SK-N-SH (cell line): ENCODE results near the gene BMP7.

Experiments used
- CHD2 ChIP-seq: fragments of 150-350 bp; IDR thresholded peaks from 2 replicates; pipeline ENCODE4 v1.6.1; 2018; ENCODE audit warnings: low read length; ENCODE audit not compliant: partially characterized antibody
- CTCF ChIP-seq: fragments of 200-600 bp; sonication (generic); IDR thresholded peaks from 2 replicates; pipeline ENCODE4 v1.6.1; 2017; ENCODE audit warnings: antibody characterized with exemption, mild to moderate bottlenecking, moderate library complexity
- EP300 ChIP-seq, 2 experiments: IDR thresholded peaks; 2 replicates each; pipeline versions ENCODE4 v1.4.0 to v1.6.1; 2012; ENCODE audit warnings: borderline replicate concordance in 1 of 2, low read depth in 1 of 2, low read length in 1 of 2
- EZH2phosphoT487 ChIP-seq: fragments of 200-600 bp; sonication (generic); IDR thresholded peaks from 2 replicates; pipeline ENCODE4 v1.6.1; 2017; ENCODE audit warnings: low read depth, mixed run types, mild to moderate bottlenecking, antibody characterized with exemption, moderate library complexity, borderline replicate concordance
- RAD21 ChIP-seq: IDR thresholded peaks from 2 replicates; pipeline ENCODE4 v1.6.1; 2012; ENCODE audit warnings: mild to moderate bottlenecking, low read length
- RCOR1 ChIP-seq: fragments of 150-350 bp; IDR thresholded peaks from 2 replicates; pipeline ENCODE4 v1.6.1; 2017; ENCODE audit warnings: antibody characterized with exemption, low read length
- RFX5 ChIP-seq: IDR thresholded peaks from 2 replicates; pipeline ENCODE4 v1.6.1; 2012; ENCODE audit warnings: mild to moderate bottlenecking, improper control_type of control experiment, low read length
- SIN3A ChIP-seq: IDR thresholded peaks from 2 replicates; pipeline ENCODE4 v1.6.1; 2012; ENCODE audit warnings: low read depth, mild to moderate bottlenecking, low read length, moderate library complexity, borderline replicate concordance
- TAF1 ChIP-seq: IDR thresholded peaks from 2 replicates; pipeline ENCODE4 v1.6.1; 2012; ENCODE audit warnings: low read depth, mild to moderate bottlenecking, low read length, moderate library complexity, borderline replicate concordance

GRCh38 chr20:57194154-57194553 lies 72.3 kb downstream of the BMP7 start:
- TF ChIP-seq SIN3A: no peak
- no peak for TF ChIP-seq CTCF
- TF ChIP-seq EP300 (IDR thresholded peaks at IDR 0.05; ENCODE audit: borderline replicate concordance in 1 of 2, low read depth in 1 of 2, low read length in 1 of 2): no peak
- no peak for TF ChIP-seq RFX5
- no peak for TF ChIP-seq TAF1
- TF ChIP-seq EZH2phosphoT487: no peak
- no peak for TF ChIP-seq RAD21
- TF ChIP-seq RCOR1: no peak
- TF ChIP-seq CHD2: no peak
